ENCODE measurements around the gene NTM.

The NTM gene

DNA sequence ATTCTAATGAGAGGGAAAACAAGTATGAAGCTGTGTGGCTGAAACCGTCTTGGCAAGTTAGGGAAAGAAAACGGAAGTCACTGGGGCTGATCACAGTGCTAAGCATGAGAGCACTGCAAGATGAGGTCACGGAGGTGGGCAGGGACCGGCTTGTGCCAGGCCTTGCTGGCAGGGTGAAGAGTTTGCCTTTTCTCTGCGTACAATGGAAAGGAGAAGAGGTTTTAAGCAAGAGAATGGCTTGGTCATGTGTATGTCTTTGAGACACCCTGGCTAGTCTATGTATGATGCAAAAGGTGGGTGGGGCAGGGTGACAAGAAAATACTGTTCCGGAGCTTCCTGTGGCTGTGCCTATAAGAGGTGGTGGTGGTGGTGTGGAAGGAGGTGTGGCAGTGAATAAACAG, 567.9 kb downstream of the NTM start:
- peak in 32 of 56 donors; percentile 5 to 65 (median 32) for DNase-seq

DNA sequence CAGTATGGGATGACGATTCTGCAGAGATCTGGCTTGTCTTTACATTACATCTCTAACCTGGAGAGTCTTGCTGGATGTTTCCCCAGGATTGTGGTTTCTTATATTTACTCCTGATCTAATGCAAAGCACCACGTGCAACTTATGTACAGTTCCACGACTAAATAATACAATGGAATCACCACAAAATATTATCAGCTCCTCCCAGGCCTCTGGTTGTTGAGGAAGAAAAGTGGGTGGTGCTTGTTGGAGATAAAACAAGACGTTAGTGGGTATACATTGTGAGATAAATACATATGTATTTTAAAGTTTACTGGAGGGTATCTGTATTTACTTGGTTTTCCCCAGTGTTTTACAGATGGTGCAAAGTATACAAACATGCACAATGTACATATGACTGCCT, 569.7 kb downstream of the NTM start:
- DNase-seq, result no peak

- DNase-seq, result no peak
Observed at GRCh38 chr11:131942878-131943277, 572.5 kb downstream of the NTM start.

DNA sequence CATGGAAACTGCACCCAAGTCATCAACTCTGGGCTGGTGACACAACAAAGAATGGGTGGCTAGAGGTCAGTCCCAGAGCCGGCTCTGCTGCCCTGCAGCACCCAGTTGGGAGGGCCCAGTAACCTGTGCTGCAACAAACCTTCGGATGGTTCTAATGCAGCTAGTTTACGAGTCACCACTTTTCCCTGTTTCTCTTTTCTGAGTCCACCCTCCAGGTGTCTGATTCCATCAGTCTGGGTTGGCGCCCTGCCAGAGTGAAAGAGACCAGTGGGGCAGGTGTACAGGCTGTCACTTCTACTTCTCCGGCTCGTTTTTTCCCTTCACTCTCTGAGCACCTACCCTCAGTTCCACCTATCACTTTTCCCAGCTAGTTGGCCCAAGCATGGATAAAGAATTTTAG, 572.9 kb downstream of the NTM start:
- no peak for DNase-seq

DNA sequence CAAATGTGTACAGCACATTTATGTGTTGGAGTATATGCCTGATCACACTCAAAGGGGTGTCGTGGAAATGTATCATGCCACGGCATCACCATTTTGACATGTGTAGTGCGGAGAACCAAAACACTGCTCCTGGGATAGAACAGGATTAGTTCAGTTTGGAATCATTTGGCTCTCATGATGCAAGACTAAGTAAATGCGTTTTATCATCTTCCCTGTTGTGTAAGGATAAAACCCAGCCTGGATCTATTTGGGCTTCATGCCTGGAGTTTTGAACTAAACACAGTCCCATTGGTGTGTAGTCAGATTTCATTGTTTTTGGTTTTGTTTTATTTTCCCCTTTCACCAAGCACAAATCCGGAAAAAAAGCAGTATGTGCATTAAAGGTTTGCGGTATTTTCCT, 574.3 kb downstream of the NTM start:
- DNase-seq, result no peak

- DNase-seq, result no peak
Observed at GRCh38 chr11:131945706-131946105, 575.3 kb downstream of the NTM start.

DNA sequence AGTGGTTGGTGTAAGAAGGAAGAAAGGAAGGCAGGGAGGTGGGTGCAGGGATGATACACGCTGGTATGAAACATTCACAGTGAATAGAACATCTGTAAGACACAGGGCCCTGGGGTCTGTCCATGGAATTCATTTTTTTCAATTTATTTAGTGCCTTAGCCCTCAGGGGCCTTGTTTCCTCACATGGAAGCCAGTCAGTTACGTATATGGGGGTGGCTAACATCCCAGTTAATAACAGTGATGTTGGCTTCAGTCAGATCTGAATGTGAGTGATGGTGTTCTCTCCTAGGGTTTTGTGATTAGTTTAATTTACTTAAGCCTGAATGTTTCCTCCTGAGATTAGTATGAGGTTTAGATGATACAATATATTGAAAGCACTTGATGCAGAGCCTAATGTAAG, 577.1 kb downstream of the NTM start:
- DNase-seq, result no peak

GRCh38 chr11:131951121-131951520, 580.7 kb downstream of the NTM start:
- no peak for DNase-seq

DNA sequence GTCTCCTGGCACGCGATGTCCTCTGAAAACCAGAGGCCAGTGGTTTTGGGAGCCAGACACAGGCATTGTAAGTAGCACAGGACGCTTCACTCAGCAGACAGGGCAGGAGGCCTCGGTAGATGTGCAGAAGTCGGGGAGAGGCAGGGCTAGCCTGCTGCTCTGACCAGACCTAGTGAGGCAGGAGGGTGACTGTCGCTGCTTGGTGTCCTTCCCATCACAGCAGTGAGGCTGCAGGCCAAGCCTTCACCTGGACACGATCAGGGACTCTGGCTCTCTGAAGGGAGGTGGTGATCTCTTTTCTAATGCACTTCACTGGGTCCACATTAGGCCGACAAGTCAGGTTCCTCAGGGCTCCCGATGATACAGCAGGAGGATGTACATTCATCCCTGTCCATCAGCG, 583.7 kb downstream of the NTM start:
- no peak for DNase-seq

- no peak for DNase-seq
Observed at GRCh38 chr11:131955904-131956303, 585.5 kb downstream of the NTM start.

DNA sequence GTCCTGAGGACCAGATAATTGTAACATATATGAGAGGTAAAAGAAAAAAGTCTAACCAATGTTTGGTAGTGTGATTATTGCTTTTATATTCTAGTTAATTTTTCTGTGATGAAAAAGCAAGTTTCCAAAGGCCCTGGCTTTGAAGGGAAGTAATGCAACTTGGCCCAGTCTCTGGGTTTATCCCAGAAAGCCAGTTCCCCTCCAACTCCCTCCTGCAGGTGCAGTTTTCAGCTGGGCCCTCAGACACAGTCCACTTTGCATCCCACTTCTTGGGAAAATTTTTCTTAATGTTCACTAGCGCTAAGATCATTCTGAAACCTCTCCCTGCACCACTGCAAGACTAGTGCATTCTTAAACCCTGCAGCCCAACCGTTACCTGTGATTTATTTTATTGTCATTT, 586.8 kb downstream of the NTM start:
- no peak for DNase-seq

DNA sequence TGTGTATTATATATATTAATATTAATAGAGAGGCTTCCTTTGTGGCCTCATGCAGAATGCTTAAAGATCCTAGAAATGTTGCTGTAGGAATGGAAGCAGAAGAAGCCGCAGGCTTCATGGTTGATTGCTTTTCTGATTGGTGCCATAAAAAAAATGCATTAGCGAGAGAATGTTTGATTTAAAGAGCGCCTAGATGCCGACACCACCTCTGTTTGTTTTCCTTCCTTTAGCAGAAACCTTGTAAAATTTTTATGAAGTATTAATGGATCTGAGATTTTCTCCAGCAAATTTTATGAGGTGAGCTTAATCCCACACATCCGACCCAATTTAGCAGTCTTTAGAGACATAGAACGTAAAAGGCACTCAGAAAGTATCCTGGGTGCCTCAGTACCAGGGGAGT, 587.5 kb downstream of the NTM start:
- DNase-seq, result no peak

- no peak for DNase-seq
Observed at GRCh38 chr11:131962818-131963217, 592.4 kb downstream of the NTM start.

DNA sequence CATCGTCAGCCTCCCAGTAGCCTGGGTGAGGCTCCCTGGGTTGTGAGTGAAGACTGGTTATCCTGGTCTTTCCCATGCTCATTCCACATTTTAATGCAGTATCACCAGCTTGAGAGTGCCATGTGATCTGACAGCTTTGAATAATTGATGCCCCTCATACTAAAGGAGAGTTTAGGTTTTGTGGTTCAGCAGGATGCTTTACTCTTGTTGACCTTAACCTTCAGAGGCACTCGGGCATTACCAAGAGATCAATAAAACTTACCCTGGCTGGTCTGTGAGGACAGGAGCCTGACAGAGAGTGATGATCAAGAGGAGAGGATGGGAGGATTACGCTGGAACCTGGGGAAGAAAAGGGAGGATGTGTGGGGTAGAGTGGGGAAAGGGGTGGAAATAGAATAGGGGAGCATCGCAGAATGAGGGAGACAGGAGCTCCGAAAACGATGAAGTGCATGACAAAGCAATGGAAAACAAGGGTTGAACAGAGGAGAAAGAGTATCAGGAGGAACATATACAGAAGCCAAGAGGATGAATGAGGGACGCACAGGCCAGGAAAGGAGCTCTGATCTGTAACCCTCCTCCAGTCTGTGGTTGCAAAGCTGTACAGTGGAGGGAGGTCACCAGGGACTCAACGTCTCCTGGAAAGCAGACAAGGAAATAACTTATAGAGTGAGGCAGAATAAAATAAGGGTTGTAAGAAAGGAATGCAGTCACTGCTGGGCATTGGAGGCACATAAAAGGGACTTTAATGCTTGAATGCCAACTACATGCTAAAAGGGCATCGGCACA, 594.5 kb downstream of the NTM start:
- no peak for DNase-seq

DNA sequence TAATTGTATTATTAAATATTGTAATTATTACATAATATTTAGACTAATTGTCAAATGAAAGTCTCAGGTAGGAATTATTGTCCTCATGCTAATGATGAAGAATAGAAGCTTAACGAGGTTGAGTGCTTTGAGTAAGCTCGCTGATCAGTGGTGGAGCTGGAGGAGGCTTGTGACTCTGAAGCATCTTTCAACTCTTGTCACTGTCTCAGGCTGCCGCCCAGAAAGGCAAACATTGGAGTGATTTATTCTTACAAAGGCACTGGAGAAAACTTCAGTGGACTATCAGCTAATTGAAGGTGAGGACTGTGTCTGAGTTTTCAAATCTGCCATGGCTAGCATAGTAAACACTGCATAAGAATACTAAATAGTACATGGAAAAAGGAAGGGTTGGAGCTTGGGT, 595.1 kb downstream of the NTM start:
- no peak for DNase-seq

GRCh38 chr11:131966667-131967066, 596.3 kb downstream of the NTM start:
- no peak for DNase-seq

DNA sequence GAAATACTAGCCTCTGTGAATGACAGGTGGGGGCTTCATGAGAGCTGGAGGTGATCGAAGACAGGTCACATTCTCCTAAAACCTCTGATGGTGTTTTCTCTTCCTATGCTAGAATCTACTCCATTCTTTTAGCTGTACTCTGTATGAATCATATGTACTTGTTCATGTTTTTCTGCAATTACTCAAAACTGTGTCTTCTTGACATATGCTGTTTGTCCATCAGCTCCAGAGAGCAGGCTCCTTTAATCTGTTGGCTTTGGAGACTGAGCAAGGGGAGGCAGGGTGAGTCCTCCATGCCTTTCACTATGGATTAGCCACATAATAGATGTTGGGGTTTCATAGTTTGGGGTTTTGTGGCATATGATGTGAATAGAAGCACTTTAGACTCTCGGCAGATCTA, 598.8 kb downstream of the NTM start:
- DNase-seq, result no peak

DNA sequence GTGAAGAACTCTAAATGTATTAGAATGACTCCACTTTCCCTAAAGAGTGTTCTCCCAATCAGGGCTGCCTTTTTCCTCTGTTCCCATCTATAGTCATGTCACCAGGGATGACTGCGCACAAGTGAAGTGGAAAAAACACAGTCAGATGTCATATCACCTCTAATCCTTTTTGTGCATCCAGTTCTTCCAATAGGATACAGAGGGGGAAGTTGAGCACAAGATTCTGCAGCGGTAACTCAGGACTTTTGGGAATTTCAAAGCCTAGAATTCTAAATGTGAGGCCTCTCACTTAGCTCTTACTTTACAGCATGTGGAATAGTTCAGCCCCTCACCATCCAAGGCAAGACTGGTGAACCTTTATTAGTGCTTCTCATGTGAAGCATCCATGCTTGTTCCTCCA, 602.6 kb downstream of the NTM start:
- DNase-seq, result no peak

- DNase-seq, result no peak
Observed at GRCh38 chr11:131975619-131976018, 605.2 kb downstream of the NTM start.

DNA sequence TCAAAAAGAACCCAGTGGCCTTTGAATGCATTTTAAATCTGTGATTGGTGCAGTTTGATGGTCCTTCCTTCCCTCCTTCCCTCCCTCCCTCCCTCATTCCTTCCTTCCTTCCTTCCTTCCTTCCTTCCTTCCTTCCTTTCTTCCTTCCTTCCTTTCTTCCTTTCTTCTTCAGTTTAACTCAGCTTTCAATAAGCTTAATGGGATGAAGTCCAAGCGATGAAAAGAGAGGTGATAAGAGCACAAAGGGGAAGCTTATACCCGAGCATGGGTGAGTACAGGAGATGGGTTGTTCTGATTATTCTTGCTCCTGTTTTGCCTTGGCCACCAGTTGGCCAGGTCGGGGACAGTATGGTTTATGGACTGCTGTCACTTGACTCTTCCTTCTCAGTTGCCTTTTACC, 605.6 kb downstream of the NTM start:
- no peak for DNase-seq

- peak in 16 of 56 donors; percentile 7 to 60 (median 19) for DNase-seq
Observed at GRCh38 chr11:131977231-131977630, 606.8 kb downstream of the NTM start.

DNA sequence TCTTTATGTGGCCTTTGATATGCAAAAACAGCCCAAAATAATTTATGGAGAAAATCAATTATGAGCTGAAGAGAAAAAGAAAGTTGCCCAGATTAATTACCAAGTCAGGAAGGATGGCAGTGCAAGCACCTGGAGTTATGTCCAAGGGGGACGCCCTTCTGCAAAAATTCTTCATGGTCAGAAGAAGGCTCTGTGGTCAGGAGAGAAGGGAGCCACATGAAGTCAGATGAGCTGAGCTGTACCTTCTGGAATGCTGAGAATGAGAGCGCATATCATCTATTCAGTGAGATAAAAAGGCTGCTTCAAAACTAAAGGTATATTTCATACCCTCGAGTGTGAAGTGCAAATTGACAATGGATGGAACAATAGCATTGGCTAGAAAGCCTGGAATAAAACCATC, 607.4 kb downstream of the NTM start:
- peak in 1 of 56 donors; percentile 4 for DNase-seq

GRCh38 chr11:131978351-131978750, 607.9 kb downstream of the NTM start:
- no peak for DNase-seq

DNA sequence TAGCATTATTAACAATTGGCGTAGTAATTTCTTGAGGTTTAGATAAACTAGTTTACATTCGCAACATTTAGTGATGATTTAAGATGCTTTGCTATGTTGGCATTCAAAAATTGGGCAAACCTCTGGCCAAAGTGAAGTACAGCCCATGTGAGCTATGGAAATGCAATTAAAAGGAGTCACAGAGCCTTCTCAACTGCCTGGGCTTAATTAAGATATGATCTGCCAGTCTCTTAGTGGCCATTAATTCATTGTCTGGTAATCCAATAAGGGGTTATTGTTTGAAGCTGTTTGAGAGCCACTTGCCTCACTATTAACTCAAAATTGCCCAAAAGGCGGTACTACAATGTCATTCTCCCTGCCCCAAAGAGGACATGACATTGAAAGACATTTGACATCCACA, 608.9 kb downstream of the NTM start:
- DNase-seq, result no peak

All from amygdala (tissue), 56 donors.